IPS DF 19.7 (cell line): ENCODE measurements around the gene SLC22A1.

Source experiments
- DNase-seq: peaks from one replicate; pipeline ENCODE4 v3.0.0-alpha.2; 2013; ENCODE audit warnings: low read depth, low spot score

Gene SLC22A1

DNA sequence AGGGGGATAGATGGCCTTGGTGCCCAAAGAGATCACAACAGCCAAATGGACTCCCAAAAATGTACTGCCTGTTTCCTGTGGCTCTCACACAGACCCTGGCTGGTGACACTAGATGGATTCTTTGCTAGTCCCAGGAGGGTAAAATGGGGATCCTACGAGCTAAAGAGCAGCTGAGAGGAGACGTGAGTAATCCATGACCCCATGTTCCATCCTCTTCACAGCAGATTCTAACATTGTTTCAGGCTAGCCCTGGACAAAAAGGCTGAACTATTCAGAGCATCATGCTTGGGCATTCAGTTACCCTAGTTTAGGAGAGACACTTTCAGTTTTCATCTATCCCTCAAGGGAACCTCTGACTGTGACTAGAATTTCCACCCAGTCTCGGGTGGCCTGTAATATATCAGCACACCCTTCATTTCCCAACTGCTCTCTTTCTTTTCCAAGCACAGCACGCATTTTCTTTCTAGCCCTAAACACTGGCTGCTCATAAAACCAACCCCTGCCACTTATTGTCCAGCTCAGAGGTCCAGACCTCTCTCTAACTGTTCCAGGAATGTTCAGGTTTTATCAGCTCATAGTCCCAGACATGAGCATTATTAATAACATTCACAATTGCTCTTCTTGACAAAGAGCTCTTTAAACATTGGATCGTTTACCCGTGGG is 48.5 kb downstream of the SLC22A1 start:
- no peak for DNase-seq

DNA sequence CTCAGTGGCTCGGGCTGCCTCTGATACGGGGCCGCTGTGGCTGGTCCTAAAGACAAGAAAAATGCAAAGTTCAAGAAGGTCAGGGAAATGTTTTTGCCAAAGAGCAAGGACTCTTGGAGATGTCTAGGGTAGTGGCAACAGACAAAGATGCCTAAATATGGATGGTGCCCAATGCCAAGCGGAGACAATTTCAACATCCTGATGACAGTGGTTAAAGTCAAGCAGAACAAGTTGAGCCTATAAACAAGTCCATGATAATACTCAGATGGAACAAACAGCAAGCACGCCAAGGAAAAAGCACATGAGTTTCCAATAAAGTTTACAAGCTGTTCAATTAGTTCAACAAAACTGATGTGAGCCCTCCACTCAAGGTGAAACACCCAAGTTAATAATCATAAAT is 51.1 kb downstream of the SLC22A1 start:
- DNase-seq = no peak

DNA sequence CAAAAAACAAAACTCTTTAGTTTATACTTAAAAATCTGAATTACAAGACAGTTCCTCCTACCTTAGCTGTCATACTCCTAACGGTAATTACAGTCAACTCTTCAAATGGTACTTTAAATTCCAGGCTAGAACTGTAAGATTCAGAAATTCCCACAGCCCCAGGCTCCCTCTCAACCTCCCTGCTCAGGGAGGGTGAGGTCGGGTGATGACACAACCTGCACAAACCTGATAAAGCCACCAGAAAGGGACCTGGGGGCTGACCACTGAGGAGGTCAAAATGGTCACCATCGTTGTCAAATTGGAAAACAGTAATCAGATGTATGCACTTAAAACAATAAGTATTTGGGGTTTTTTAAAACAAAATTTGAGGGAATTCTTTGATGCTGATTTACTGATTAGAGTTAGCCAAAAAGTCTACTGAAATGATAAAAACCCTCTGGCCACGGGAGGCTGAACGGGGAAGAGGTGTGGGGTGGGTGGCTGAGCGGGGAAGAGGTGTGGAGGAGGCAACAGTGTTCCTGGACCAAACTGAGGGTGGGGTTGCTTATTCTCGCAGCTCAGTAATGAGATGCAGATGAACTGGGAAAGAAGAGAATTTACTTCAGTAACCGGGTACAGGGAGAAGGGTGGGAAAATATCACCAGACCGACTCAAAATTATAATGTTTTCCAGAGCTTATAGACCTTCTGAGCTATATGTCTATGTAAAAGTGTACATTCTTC is 52.4 kb downstream of the SLC22A1 start:
- no peak for DNase-seq

DNA sequence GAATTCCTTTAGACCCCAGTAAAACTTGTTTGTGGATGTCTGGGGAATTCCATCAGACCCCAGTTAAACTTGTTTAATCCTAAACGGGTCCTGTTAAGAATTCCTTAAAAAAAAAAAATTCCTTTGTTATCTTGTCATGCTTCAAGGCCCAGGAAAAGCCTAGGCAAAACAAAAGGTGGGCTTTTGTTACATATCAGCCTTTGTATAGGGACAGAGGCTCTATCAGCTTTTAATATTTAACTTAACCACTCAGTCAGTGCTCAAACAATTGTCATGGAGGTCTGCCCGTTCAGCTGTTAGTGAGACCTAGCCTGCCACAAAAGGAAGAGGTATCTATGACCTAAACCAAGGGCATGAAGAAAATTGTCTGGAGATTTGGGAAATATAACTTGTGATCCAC is 53.1 kb downstream of the SLC22A1 start:
- no peak for DNase-seq

DNA sequence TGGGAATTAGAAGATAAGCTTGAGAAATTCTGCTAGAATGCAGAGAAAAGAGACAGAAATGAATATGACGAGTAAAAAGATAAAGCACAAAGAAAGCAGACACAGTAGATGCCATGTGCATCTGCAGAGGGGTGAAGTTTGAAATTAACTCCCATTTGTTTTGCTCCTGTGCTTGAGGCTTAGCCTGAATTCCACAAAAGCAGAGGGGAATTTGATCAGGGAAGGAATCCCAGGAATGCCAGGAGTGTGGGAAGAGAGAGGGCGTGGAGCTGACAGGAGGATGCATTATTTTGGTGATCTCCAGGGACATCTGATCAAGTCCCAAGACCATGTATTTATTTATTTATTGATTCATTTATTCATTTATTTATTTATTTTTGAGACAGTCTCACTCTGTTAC is 55.6 kb downstream of the SLC22A1 start:
- no peak for DNase-seq

DNA sequence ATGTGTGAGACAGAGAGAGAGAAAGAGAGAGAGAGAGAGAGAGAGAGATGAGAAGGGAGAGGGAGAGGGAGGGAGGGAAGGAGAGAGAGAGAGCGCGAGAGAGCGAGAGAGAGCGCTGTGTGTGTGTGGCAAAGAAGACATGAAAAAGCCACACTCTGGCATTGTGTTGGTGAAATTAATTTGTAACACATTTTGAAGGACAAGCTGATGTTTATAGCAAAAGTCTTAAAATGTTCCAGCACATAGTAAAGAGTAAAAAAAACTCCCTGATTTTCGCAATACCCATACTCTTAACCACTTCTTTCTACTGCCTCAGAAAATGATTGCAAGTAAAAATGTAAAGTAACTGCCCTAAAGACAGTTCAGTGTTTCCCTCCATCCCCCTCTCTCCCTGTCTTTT is 56.7 kb downstream of the SLC22A1 start:
- no peak for DNase-seq

DNA sequence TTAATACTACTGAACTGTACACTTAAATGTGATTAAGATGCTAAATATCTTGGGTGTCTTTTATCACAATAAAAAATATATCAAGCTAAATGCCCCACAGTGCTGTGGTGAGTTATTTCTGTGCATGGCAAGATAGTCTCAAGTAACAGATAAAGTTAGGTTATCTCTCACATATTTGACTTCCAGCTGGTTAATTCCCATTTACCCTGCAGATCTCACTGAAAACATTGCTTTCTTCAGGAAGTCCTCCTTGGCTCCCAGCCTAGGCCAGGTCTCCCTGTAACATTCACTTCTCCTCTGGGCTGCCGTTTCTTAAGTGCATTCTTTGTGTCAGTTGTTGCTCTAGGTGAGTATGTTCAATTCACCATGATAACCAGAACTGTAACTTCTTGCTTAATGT is 59.1 kb downstream of the SLC22A1 start:
- no peak for DNase-seq

DNA sequence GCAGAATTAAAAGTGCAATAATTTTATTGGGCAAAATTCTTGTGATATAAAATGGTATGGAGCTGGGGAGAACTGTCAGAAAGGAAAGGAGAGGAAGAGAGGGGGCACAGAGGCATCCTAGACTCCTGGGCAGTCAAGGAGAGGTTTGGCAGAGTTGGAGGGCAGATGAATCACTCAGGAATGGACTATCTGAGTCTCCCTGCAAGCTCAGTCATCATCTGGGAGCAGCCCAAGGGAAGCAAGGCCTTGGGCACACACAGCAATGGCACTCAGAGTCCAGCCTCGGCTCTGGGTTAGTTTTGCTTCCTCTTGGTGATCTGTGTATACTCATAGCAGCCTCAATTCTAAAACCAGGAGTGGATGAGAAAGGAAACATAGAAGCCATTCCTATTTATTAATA is 67.2 kb downstream of the SLC22A1 start:
- no peak for DNase-seq

DNA sequence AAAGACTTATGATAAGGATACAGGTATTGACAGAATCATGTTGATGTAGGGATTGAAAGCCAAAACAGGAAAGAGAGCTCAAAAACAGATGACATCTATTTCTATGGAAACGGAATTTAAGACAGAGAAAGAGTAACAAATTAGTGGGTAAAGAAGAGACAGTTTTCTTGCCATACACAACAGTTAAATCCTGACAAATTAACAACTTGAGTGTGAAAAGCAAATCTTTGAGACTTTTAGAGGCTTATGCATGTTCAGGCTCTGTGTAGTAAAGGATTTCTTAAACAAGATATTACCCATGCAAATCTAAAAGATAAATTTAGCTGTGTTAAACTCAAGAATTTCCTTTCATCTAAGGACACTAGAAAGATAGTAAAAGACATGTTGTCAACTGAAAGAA is 68.5 kb downstream of the SLC22A1 start:
- no peak for DNase-seq

DNA sequence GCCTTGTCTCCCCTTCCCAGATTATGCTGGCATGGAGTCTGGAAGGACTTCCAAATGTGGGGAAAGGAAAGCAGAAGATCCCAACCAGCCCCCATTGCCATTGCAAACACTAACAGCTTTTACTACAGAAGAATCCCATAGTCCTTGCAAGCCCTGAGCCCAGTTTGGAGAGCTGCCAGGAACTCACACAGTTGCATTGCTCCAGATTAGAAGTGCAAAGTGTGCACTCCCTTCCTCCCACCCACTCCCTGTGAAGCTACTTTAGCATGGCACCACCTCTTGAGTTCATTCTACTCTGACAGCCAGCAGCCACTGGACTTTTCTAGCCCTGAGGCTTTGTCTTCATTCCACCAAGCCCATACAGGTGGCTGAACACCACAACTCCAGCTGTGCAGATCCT is 69.4 kb downstream of the SLC22A1 start:
- DNase-seq = no peak

DNA sequence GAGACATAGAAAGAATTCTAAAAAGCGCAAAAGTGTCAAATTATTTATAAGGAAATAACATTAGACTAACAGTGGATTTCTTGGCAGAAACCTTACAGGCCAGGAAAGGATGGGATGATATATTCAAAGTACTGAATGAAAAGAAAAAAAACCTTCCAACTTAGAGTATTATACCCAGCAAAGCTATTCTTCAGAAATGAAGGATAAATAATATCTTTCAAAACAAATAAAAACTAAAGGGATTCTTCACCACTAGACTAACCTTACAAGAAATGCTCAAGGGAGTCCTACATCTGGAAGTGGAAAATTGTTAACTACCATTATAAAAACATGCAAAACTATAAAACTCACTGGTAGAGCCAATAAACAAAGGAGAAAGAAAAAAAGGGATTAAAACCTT is 71.2 kb downstream of the SLC22A1 start:
- no peak for DNase-seq

DNA sequence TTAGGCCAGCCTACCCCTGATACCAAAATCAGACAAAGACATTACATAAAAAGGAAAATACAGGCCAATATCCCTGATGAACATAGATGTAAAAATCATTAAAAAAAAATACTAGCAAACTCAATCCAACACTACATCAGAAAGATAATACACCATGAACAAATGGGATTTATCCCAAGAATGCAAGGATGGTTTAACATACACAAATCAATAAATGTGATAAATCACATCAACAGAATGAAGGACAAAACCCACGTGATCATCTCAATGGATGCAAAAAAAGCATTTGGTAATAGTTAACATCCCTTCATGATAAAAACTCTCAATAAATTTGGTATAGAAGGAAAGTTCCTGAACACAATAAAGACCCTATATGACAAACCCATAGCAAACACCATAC is 73.2 kb downstream of the SLC22A1 start:
- no peak for DNase-seq

DNA sequence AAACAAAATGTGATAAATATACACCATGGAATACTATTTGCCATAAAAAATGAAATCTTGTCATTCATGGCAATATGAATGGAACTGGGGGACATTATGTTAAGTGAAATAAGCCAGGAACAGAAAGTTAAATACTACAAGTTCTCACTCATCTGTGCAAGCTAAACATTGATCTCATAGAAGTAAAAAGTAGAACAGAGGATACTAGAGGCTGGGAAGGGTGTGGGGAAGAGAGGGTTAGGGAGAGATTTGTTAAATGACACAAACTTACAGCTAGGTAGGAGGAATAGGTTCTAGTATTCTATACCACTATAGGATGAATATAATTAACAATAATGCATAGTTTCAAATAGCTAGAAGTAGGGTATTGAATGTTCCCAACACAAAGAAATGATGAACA is 76.0 kb downstream of the SLC22A1 start:
- no peak for DNase-seq

DNA sequence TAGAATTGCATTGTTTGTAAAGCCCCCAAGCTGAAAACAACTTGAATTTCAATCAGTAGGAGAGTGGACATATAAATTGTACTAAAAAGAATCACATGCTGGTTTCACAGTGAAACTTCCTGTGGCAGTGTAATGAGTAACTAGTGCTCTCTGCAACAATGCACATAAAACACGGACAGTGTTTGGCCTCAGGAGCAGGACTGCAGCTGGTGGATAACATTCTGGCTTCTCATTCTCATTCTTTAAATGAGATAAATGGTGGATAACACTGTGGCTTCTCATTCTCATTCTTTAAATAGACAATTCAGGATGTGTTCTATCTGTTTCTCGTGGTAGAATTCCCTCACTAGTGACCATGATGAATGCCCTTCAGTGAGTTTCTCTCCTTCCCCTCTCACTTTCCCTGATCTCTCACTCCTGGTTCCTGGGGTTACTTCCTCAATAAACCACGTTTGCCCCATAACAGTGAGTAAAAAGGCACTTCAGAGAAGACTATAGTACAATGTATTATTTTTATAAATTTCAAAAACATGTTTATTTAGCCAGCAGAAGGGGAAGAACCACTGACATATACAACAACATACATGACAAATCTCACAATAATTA is 77.1 kb downstream of the SLC22A1 start:
- DNase-seq = no peak

DNA sequence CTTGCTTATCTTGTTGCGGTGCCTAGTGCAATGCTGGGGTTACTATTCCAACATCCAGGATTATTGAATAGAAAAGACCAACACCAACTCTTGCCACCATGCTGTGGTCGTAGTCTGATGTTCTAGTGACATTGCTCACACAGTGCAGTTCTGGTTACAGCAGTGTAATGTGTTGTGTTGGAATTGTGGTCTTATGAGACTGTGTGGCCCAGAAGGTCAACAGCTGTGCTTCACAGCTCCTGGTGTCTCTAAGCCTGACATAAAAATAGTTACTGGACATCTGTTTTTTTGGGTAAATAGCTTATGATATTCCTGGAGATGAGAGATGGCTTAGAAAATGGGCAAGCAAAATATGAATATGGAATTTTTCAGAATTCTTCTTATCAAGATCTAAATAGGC is 79.4 kb downstream of the SLC22A1 start:
- no peak for DNase-seq

DNA sequence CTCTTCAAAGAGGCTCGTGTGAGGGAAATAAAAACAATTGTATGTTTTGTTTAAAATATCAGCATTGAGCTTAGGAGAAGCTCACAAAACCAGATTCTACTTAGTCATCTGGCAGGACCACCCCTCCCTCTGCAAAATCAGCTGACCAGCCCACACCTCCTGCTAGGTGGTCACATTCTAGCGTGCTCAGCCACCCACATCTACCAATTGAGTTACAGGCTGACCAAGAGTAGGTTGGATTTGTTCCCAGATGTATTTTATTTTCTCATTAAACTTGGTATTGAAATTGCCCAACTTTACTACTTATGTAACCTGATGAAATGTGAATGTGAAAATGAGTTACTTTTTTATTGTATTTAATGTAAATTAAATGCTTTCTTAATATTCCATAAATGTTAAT is 80.8 kb downstream of the SLC22A1 start:
- no peak for DNase-seq

DNA sequence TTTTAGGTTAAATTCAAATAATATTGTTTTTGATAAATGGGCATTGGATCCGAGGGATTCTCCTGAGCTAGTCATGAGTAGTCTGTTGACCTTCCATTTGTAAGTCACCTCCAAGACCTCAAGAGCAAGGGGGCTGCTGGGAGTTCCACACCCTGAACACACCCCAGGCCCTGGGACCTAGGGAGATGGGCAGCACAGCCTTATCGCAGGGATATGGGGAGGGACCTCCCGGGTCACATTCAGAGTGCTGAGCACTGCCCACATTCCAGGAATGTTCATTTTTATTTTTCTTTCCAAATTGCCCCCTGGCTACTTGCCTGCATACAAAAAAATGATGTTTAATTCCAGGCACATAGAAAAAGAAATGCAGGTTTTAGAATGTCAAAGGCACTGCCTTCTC is 81.5 kb downstream of the SLC22A1 start:
- no peak for DNase-seq

DNA sequence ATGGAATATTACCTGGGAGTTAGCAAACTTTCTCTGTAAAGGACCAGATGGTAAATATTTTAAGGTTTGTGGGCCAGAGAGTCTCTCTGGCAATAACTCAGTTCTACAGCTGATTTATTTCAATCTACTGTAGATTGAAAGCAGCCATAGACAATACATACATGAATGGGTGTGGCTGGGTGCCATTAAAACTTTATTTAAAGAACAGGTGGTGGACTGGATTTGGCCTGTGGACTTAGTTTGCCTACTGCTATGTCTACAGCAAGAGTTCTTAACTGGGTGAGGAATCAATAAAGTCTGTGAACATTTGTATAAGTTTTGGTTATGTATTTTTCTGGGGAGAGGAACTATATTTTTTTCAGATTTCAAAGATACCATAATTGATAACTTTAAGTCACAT is 81.9 kb downstream of the SLC22A1 start:
- no peak for DNase-seq

DNA sequence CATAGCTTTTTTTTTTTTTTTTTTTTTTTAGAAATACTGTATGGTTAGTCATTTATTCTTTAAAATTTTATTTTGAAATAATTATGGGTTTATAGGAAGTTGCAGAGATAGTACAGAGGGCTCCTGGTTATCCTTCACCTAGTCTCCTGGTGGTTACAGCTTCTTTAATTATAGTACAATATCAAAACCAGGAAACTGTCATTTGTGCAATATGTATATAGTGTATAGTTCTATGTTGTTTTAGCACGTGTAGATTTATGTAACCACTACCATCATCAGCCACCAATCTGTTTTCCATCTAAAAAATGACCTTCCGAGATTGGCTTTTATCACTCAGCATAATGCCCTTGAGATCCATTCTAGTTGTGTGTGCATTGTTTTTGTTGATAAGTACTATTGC is 82.3 kb downstream of the SLC22A1 start:
- no peak for DNase-seq

DNA sequence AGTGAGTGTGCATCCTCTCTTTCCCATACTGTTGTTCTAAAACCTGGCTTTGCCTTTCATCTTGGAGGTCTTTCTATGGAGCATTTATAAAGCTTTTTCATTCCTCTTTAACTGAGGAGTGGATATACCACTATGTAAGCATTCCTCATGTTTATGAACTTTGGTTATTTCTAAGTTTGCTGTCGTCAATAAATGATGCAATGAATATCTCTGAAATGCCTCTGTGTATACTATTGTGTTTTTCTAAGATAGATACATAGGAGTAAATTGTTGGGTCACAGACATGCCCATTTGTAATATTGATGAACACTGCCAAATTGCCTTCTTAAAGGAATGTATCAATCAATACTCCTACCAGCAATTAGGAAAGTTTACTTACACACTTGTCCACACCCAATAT is 83.1 kb downstream of the SLC22A1 start:
- no peak for DNase-seq

DNA sequence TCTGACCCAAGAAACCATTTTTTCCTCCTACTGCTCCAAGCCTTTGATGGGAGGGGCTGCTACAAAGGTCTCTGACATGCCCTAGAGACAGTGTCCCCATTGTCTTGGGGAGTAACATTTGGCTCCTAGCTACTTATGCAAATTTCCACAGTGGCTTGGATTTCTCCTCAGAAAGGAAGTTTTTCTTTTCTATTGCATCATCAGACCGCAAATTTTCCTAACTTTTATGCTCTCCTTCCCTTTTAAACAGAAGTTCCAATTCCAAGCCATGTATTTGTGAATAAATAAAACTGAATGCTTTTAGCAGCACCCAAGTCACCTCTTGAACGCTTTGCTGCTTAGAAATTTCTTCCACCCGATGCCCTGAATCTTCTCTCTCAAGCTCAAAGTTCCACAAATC is 86.0 kb downstream of the SLC22A1 start:
- no peak for DNase-seq
